ENCODE measurements around the gene TMEM72.

Gene TMEM72

DNA sequence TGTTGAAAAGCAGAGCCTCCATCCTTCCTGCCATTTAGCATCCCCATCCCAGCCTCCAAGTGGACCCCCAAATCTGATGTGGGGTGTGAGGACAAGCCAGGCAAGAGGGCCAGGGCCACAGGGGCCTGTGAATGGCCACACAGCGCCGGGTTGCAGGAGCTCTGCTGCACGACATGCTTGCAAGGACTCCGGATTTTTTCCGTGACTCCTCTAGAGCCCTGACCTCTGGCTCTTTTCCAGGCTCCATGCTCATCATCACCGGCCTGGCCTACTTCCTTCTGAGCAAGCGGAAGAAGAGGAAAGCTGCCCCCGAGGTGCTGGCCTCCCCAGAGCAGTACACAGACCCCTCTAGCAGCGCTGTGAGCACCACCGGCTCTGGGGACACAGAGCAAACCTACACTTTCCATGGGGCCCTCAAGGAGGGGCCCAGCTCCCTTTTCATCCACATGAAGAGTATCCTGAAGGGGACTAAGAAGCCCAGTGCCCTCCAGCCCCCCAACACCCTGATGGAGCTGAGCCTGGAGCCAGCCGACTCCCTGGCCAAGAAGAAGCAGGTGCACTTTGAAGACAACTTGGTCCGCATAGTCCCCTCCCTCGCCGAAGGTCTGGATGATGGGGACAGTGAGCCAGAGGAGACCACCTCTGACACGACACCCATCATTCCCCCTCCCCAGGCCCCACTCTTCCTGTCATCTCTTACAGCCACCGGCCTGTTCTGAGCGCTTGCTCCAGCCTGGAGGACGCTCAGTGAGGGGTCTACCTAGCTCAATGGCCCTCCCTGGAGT, 23.5 kb downstream of the TMEM72 start:
- no peak for DNase-seq (ENCODE audit: low spot score)

DNA sequence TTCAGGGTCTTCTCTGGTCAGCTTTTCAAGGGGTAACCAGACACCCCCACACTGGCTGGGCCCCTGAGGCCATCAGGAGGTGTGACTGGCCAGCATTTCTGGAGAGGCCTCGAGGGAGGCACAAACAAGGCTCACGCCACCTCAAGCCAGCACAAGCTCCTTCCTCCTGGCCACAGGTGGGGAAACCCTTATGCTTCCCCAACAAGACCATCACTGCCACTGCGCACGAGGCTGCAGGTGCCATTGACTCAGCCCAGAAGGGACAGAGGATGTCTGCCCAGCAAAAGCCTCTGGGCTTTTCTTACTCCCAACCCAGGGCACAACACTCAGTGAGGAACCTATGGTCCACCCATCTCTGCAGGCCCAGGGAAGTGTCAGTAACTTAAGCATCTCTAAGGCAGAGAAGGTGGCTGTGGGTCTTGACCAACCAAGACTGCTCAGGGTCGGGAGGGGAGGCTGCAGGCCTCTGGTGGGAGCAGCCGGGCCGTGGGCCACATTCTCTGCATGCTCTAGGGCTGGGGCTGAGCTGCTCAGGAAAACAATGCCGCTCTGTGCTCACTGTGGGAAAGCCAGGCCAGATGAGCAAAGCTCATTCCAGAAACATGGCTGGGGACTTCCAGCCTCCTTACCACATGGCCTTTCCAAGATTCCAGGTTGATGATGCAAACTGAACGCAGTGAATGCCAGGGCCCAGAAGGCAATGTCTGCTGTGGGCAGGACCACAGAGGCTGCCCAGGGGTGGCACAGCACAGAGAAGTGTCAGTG, 24.2 kb downstream of the TMEM72 start:
- no peak for DNase-seq (ENCODE audit: low spot score)

DNA sequence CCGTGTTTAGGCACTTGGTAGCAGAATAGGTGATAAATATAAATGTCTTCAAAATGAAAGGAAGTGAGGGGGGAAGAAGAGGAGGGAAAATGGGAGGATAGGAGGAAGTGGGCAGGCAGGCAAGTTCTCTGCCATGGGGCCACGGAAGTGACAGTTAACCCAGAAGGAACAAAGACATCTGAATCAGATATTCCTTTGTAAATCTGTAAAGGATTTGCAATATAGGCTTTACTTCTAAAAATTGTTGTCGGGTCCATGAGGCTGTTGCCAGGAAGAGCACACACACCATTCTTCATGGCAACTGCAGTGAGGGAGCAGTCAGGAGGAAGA, 24.8 kb downstream of the TMEM72 start:
- DNase-seq (ENCODE audit: low spot score), result no peak

DNA sequence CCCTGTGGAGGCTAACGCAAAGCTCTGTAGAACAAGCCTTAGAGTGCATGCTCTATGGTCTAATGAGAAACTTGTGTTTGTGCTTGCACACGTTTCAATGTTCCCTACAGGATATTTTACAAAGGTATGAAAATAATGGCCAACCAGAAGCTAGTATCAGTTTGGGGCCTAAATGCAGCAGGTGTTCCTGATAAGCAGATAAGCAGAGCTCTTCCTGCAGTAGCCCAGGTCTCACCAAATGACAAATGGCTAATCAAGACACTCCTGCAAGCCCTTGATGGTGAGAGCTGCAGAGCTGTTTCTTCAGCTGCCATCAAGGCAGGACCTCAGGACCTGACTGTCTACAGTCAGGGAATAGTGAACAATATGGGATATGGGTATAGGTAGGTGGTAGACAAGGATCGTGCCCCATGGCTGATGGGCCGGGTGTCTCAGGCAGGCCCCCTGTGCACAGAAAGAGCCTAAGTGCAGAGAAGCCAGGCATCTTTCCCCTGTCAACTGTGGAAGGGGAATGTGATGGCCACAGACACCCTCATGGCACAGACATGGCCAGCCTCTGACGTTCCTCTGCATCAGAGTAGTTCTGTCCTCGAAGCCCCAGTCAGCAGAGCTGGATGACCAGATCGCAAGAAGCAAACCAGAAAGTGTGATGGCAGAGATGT, 25.3 kb downstream of the TMEM72 start:
- DNase-seq (ENCODE audit: low spot score), result no peak

DNA sequence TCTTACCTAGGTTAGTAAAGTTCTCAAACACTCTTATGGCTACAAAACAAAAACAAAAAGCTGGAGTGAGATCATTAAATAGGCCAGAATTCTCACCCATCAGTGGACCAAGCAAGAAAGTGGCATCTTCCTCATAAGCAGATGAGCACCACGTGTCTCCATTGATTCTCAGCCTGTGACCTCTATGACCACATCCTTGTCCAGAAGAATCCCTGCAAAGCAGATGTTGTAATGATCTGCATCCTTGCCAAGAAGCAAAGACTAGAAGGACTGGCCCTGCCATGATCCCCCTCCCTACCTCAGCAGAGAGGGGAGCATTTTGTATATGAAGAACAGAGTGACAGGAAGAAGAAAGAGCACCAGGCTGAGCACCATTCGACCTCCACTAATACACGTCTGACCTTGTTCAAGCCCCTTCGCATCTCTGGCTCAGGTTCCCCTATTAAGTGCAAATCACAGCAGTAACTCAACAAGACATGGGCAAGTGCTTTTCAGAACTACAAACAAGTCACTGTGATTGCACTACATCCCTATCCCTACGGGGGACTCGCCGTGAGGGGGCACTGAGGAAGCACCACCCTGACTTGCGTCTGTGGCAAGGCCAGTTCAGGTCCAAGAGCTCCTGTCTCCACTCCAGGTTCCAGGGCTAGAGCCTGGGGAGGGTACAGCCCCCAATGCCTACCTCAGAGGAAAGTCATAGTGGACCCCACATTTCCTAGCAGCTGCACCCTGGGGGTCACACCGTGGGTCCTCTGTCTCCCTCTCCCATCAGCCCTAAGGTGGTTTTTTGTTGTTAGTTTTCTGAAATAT, 26.3 kb downstream of the TMEM72 start:
- no peak for DNase-seq (ENCODE audit: low spot score)

DNA sequence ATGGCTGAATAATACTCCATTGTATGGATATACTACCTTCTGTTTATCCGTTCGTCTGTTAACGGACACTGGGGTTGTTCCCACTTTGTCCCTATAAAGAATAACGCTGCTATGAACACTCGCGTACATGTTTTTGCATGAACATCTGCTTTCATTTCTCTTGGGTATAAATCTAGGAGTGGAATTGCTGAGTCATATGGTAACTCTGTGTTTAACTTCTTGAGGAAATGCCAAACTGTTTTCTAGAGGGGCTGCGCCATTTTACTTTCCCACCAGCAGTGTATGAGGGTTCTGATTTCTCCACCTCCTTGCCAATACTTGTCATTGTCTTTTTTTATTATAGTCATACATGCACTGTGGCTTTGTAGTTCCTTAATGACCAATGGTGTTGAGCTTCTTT, 27.8 kb downstream of the TMEM72 start:
- DNase-seq (ENCODE audit: low spot score), result no peak

DNA sequence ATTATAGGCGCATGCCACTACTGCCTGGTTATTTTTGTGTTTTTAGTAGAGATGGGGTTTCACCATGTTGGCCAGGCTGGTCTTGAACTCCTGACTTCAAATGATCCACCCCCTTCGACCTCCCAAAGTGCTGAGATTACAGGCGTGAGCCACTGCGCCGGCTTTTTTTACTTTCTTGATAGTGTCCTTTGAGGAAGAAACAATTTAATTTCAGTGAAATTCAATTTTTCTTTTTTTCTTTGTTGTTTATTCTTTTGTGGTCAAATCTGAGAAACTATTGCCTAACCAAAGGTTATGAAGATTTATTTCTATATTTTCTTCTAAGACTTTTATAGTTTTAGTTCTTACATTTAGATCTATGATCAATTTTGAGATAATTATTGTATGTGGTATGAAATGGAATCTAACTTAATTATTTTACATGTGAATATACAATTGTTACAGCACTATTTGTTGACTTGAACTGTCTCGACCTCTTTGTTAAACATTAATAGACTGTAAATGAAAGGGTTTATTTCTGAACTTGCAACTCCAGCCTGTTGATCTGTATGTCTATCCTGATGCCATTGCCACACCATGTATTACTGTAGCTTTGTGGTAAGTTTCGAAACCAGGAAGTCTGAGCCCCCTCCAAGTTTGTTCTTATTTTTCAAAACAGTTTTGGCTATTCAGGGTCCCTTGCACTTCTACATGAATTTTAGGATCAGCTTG, 28.7 kb downstream of the TMEM72 start:
- no peak for DNase-seq (ENCODE audit: low spot score)

DNA sequence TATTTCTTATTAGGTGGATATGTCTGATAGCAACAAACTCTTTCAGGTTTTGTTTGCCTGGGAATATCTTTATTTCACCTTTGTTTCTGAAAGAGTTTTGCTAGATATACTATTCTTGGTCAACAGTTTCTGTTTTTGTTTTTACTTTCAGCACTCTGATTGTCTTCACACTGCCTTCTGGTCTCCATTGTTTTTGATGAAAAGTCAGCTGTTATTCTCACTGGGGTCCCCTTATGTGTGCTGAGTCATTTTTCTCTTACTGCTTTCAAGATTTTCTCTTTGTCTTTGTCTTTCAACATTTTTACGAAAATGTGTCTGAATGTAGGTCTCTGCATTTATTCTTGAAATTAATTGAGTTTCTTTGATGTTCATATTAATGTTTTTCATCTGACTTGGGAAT, 33.2 kb downstream of the TMEM72 start:
- DNase-seq (ENCODE audit: low spot score), result no peak

DNA sequence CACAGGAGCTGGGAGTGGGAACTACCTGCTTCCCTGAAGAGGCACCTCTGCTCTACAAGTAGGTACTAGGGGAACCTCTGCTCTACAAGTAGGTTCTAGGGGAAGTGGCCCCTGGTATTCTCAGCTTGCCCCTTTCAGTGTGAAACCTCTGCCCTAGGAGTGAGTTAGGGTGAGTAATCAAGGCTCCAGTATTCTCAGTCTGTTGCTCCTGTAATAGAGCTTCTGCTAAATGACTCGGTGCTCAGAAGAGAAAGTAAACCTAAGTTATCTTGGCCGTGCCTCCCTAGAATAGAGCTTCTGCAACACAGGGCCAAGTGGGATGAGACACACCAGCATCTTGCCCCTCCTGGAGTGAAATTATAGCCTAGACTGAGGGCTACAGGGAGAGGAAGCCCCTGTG, 35.1 kb downstream of the TMEM72 start:
- DNase-seq (ENCODE audit: low spot score), result no peak

DNA sequence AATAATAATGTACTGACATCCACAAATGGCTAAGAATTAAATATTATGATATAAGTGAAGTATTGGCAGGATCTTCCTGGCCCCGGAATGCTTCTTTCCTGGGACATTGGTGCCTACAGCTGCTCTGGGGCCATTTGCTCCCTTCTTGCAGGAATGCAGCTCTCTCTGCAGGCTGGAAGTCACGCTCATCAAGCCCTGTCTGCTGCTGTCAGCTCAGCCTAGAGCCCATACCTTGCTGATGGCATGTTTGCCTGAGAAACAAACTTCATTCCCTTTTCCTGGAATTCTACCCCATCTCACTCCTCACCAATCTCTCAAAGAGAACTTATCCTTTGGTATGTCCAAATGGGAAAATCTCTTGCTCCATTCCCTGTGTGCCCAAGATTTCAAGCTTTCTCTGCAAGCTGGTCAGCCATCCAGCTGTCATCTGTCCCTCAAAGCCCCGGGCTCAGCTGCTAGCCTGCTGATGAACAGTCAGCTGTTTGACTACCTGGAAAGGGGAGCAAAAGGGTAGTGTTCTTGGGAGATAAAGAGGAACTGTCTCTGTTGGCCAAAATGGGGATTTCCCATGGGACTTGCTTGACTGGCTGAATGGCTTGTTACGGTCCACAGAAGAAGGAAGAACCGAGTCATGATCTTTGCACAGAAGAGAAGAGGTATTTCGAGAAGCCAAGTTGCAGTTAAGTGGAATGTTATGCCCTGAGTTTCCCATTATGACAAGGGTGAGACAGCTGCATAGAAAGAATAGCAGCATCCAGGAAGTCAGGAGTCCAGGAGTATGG, 36.4 kb downstream of the TMEM72 start:
- DNase-seq (ENCODE audit: low spot score), result no peak

DNA sequence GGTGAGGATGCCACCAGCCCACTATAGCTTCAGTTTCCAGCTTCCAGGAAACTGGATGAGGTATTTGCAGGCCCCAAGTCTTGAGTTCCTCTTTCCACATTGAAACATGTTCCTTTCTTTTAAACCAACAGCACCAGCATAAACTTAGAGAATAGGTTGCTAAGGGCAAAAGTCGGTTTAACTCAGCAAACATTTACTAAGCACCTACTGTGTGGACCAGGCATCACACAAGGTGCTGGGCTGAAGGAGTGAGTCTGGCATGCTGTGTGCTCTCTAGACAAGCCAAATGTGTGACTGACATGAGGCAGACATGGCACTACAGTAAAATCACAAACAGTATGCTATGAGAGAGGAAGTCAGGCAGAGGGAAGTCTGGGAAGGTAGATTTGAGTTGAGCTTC, 37.5 kb downstream of the TMEM72 start:
- no peak for DNase-seq (ENCODE audit: low spot score)

DNA sequence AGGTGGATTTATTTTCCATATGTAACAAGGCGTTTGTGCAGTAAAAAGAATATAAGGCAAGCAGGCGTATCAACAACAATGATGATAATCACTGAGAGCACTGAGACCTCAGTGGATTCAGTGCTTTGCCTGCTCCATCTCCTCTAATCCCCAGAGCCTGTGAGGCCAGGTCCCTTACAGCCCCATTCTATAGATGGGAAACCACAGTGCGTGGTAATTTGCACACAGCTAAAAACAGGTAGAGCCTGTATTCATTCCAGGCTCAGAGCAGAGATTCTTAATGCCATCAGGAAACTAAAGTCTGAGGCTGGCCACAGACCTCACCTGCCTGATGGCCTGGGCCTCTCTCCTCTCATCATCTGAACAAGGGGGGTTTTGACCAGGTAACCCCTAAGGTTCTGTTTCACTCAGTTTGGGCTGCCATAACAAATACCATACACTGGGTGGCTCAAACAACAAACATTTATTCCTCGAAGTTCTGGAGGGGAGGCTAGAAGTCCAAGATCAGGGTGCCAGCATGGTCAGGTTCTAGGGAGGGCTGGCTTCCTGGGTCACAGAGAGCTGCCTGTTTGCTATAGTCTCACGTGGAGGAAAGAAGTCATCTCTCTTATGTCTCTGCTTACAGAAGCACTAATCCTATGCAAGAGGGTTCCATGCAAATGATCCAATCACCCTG, 38.1 kb downstream of the TMEM72 start:
- no peak for DNase-seq (ENCODE audit: low spot score)

DNA sequence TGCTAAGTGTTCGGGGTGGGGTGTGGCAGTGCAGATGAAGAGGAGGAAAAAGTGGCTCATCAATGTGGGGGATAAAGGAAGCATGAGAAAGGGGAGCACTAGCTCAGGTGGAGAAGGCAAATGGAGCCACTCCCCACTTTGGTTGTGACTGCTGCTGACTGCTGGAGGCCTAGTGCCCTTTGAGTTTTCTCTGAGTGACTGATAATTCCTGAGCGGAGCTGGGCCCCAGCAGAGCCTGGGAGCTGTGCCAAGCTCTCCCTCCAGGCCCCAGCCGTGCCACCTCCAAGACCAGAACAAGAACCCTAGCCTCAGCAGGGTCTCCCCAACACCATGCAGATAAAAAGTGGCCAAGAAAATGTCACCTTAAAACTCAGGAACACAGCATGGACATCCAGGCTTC, 38.8 kb downstream of the TMEM72 start:
- no peak for DNase-seq (ENCODE audit: low spot score)

DNA sequence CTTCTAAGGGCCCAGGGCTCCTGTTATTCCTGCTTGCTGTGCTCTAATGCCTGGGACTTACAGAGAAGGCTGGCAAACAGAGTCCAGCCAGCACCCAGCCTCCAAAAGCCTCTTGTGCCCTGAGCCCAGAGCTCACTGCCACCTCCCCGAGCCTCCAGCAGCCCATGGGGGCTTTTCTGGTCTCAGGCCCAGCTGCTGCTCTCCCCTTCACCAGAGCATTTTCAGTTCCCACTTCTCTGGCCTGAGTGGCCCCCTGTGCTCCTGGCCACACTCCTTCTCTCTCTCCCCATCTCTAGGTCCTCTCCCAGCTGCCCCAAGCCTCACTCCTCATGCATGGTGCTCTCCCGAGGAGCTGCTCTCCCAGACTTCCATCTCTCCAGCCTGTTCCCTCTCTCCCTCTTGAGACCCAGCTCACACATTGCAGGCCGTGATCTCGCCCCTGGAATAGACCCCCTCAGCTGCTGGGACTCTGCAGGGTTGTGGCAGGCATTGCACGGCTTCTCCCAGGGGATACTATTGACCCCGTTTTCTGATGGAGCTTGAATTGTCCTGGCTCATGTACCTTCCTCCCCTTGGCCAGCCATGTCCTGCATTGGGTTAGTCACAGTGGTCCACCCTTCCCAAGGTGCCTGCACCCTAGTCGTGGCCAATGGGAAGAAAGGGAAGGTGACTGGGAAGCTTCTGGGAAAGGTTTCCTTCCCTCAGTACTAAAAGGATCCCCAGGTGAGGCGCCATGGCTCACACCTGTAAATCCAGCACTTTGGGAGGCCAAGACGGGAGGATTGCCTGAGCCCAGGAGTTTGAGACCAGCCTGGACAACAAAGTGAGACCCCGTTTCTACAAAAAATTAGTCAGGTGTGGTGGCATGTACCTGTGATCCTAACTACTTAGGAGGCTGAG, 39.4 kb downstream of the TMEM72 start:
- DNase-seq (ENCODE audit: low spot score), result no peak

DNA sequence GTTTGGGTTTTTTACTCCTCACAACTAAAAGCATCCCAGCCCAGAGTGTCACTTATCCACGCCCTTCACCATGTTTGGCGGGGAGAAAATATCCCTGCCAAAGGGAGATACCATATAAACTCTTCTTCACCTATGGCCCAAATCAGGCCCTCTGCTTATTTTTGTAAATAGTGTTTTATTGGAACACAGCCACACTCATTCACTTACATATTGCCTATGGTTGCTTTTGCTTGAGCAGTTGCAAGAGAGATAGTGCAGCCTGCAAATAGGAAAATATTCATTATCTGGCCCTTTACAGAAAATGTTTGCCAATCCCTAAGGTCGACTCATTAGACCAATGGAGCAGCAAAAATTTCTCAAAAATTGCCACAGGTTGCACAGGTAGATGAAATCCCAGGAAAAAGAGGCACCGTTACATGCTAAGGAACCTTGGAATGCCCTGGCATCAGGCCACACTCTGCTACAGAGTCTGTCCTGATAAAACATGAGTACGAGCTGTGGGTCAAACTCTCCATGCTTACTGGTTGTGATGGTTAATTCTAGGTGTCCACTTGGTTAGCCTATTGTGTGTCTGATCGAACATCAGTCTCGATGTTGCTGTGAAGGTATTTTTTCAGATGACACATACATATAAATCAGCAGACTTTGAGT, 40.6 kb downstream of the TMEM72 start:
- DNase-seq (ENCODE audit: low spot score), result no peak

DNA sequence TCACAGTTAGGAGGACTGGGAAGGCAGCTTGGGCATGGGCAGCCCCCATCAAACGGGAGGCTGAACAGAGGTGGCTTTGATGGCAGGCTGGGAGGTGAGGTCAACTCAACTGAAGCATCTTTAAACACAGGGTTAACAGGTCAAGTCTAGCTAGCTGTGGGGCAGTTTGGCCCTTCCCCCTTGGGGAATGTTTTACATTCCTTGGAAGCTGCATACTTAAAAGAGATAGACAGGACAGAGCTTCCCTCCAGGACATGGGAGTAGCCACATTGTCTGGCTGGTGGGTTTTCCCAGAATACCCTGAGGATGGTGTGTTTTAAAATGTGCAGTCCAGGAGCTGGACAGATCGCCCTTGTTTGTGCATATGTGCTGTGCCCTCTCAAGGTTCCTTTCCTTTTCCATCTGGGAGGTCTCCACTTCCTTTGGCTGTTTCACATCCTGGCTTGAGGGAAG, 41.7 kb downstream of the TMEM72 start:
- DNase-seq (ENCODE audit: low spot score), result no peak

DNA sequence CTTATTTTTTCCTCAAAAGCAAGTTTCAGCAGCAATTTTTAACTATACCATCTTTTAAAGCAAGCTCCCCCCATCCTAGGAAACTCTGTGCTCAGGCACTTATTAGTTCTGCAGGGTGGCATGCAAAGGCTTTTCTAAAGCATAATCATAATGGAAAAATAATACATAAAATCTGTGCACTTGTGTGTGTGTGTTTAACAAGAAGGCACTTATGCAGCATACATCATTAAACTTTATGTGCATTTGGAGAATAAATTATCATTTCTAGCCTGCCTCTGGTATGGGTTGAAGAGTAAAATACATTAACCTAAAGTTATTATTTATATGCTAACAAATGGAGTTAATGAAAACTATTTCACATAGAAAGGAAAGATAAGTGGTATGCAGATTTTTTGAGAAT, 42.9 kb downstream of the TMEM72 start:
- no peak for DNase-seq (ENCODE audit: low spot score)

DNA sequence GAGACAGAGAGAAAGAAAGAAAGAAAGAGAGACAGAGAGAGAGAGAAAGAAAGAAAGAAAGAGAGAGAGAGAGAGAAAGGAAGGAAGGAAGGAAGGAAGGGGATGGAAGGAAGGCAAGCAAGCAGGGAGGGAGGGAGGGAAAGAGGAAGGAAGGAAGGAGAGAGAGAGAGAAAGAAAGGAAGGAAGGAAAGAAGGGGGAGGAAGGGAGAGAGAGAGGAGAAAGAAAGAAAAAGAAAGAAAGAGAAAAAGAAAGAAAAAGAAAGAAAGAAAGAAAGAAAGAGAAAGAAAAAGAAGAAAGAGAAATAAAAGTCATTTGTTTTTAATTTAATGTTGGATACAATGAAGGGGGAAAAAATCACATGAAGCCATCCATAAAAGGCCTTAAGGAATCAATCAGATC, 43.8 kb downstream of the TMEM72 start:
- no peak for DNase-seq (ENCODE audit: low spot score)
